Stimulated activated CD4-positive, alpha-beta T cell treated with anti-CD3 and anti-CD28 coated beads, Interleukin-12 subunit alpha, Interleukin-12 subunit beta, amount 100 ng/mL, for 24 hours (primary cell): Measurements from ENCODE around the gene GPATCH2.

ENCODE experiments used
- DNase-seq, 2 experiments: peaks; one replicate each; pipeline ENCODE4 v3.0.0-alpha.2; 2020; ENCODE audit warnings: low read depth in 2 of 2

Gene GPATCH2

DNA sequence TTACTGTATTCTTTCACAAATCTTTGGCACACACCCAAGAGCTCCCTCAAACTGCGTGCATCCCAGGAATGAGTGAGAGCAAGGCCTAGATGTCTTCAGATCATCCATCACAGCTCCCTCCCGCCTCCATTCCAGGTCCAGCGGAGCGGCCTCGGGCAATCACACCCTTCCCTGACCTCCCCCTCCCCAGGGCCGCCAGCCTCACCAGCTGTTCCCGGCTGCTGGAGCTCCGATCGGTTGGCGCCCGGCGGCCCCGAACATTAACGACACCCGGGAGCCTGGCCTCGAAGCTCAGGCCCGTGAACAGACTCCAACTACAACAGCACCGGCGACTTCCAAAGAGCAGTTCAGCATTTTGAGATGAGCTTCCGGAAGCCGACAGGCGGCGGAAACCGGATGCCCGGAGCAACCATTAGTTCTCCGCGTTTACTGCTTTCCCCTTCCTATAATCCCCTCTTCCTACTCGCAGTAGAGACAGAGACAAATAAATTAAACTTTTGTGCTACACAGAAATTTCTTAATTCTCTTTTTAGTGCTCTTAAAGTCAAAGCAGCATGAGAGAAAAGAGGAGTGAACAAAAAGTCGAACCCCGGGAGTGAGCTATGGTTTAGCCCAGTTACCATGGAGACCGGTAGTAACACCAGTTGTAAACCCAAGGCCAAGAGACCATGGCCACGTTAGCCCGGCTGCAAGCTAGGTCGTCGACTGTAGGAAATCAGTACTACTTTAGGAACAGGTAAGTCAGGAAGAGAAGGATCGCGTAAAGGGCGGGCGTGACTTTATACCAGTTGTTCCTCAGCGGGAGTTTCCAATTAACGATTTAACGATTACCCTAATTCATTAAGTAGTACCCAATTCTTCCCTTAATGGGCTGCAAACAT lies at the start of gene GPATCH2, which contains the start of gene SPATA17:
Gene GPATCH2, minus strand, starts transcription at position 380 of the 881 bp plus-strand sequence. Its CDS starts 119 bp downstream, at position 261.
Gene SPATA17, plus strand, starts transcription at position 634 of the 881 bp plus-strand sequence. Its CDS starts 35 bp downstream, at position 669.
- DNase-seq = peak; percentile 55 to 58

DNA sequence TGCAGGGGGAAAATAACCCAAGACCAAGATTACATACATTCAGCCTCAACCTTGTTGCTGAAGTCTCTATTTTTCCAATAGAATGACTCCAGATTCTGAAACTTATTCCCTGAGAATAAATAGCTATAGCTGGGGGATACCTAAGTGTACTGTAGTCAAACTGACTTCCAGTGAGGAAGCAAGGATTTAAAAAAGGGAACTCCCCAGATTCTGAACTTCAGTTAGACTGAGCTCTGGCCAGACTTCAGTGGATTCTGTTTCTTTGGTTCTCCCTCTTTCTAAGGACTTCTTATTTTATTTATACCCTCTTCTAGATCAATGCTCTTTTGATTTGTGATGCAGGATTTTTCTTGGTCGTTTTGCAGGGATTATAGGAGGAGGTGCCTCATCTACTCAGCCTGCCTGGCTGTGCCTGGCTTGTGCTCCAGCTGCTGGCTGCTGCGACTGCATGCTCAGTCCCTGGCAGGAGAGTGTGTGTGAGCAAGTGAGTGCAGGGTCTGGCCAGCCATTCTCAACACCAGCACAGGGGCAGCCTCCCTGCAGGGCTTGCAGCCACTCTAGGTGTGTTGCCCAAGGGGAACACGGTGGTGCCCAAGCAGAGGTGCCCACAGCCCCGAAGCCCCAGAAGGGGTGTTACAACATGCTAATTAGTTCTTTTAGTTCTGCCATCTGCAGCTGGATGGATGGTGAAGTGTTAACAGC lies 43.3 kb upstream of the GPATCH2 start:
- DNase-seq = no peak

- no peak for DNase-seq
Measured at GRCh38 chr1:217673387-217673786, 42.5 kb upstream of the GPATCH2 start.

DNA sequence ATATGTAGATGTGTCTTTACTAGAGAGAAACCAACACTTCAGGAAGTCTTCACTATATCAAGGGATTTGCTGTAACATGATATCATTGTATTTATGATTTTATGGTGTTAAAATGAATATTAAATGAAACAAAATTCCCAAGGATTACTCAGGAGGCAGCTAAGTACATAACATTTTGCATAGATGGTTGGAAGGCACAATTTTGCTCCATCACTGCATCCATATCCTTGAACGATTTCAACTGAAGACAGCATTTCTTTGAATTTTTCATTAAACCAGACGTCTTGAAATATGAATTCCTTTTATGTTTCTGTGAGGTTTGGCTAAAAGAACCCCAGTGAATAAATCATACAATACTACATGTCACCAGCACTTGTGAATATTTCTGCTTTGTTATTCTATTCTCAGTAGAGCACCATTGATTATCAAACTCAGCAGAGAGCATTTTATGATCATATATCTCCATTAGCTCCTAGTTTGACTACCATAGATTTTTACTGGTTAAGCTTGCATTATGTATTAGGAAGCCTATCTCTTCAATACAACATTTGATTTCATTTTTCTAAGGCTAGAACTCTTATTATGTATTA lies 37.6 kb upstream of the GPATCH2 start:
- no peak for DNase-seq

- no peak for DNase-seq
Measured at GRCh38 chr1:217661407-217661806, 30.5 kb upstream of the GPATCH2 start.

DNA sequence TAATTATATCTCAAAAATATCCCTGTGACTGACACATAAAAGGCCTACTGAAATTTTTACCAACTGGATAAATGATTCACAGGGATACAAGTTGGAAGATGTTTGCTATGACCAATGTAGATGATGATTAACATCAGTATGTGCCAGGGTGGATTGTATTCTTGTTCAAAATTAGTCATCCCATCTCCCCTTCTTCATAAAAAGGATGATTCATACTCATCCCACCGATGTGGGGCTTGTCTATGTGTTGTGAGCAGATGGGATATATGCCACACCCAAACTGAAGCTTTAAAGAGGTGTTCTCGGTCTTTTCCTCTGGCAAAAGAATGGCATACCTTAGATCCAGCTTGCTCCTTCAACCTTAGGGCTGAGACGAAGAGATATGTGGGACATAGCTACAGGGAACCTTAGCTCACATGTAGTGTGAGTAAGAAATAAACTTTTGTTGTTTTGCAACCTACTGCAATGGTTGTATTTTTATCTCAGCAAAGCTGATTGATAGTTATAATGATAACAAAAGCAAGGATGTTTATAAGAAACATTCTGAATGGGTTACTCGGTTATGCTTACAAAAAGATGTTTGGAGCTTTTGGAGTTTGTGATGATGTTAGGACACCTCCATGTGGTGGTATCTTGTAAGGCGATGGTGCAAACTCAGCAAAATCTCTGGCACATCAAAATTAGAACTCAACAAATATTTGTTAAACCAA lies 29.6 kb upstream of the GPATCH2 start:
- DNase-seq = no peak

- no peak for DNase-seq
Measured at GRCh38 chr1:217650674-217651073, 19.8 kb upstream of the GPATCH2 start.

- DNase-seq = no peak
Measured at GRCh38 chr1:217647791-217648190, 16.9 kb upstream of the GPATCH2 start.

DNA sequence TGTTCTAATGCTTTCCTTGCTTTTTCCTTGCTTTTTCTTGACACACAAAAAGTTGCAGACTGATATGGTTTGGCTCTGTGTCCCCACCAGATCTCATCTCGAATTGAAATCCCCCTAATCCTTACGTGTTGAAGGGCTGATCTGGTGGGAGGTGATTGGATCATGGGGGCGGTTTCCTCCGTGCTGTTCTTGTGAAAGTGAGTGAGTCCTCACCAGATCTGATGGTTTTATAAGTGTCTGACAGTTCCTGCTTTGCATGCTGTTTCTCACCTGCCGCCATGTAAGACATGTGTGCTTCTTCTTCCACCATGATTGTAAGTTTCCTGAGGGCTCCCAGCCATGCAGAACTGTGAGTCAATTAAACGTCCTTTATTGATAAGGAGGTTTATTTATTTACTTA lies 11.6 kb upstream of the GPATCH2 start:
- DNase-seq = no peak

GRCh38 chr1:217627431-217627830 lies 3.5 kb downstream of the GPATCH2 start:
- DNase-seq = no peak

- DNase-seq = no peak
Measured at GRCh38 chr1:217626321-217626720, 4.6 kb downstream of the GPATCH2 start.

GRCh38 chr1:217622042-217622441 lies 8.8 kb downstream of the GPATCH2 start:
- no peak for DNase-seq

DNA sequence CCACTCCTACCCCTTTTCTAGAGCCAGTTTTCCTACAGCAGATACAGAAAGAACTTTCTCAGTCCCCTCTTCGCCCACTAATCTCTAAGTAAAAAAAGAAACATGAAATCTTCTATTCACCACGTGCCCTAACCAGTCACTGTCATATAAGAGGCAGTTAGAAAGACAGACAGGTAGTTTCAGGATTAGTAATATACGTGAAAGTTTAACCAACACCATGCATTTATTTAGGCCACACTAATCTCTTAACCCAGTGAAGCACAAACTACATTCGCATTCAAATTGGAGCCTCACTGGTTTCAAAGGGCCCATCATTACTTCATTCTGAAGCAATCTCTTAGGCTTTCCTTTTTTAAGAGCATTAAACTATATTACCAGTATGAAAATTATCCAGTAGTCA lies 10.1 kb downstream of the GPATCH2 start:
- DNase-seq = no peak

GRCh38 chr1:217617126-217617525 lies 13.8 kb downstream of the GPATCH2 start:
- no peak for DNase-seq

DNA sequence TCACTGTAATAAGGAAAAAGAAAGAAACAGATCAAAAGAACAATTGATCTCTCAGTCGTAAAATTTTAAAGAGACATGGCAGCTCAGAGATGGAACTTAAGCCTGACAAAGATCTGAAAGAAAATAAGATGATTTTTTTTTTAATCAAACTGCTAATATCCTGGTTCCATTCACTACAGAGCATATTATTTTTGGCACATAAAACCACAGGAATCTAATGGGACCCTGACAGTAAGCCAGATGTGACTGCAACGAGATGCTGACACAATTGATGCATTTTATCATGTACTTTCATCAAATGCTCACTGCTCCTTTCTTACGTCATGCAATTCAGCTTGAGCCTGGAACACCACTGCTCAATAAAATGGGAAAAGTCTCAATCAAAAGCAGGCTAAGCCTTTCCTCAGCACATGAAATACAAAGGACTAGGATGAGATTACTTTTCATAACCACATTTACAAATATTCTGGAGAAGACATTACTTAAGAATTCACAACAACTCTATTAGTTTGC lies 16.6 kb downstream of the GPATCH2 start:
- no peak for DNase-seq

- DNase-seq = no peak
Measured at GRCh38 chr1:217605390-217605789, 25.5 kb downstream of the GPATCH2 start.

DNA sequence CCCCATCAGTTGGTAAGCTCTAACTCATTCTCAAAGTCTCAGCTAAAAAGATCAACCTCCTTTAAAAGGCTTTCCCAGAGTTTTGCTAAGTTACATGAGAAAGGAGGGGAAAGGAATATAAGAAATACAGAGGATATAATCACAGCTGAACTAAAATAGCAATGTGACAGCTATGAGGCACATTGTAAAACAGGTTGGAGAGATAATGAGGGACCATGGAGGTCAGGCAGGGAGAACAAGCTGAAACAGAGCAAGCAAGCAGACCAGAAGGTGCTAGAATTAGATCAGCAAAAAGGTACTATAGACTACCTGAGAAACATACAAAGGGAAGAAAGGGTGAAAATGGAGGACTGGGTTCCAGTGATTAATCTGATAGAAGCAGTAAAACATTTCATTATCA lies 28.5 kb downstream of the GPATCH2 start:
- DNase-seq = no peak

DNA sequence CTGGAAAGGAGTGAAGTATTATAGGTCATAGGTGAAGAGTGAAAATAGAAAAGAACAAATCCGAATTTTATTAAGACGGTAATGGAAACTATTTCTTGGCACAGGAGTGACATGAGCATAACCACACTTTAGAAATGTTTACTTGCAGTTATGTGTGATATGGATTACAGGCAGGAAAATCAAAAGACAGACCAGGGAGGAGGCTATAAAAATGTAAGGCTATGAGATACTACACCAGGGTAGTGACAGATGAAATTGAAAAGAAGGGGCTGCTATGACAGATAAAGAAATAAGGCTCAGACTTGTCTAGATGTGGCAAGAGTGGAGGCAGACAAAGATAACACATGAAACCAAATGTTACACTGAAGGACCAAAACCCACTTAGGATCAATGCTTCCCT lies 31.7 kb downstream of the GPATCH2 start:
- no peak for DNase-seq

DNA sequence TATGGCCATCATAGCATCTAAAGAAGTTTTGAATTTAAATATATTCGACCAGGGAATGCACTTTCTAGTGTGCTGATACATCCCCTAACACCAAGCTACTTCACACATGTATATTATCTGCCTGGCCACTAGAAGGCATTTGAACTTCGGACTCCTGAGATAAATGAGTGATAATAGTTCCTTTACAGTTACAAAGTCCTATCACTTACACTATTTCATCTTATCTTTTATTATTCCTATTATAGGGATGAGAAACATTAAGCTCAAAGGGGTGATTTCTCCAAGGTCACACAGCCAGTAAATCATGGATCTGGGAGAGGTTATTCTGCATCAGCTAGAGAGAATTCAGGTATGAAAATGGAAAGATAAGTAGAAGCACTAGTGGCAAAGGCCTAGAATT lies 40.3 kb downstream of the GPATCH2 start:
- no peak for DNase-seq

GRCh38 chr1:217586586-217586985 lies 44.3 kb downstream of the GPATCH2 start:
- DNase-seq = no peak

GRCh38 chr1:217585577-217585976 lies 45.3 kb downstream of the GPATCH2 start:
- no peak for DNase-seq
